Activated CD4-positive, alpha-beta T cell treated with anti-CD3 and anti-CD28 coated beads, Interleukin-2, Interleukin-6, amounts not matched to agents 100 ng/mL and 50 ng/mL, durations not matched to agents 16 hours and 8 hours (primary cell): ENCODE results near the gene SVOP.
"Not testable (repeated sequence)": the region's sequence is repeated elsewhere in the genome, so short reads cannot be mapped to it uniquely, and the experiment has no call there.

Experiments
- DNase-seq: peaks from one replicate; pipeline ENCODE4 v3.0.0-alpha.2; 2020

The SVOP gene

GRCh38 chr12:109028624-109029023 is 7.8 kb upstream of the SVOP start:
- not testable (repeated sequence) for DNase-seq

- no peak for DNase-seq
Measured at GRCh38 chr12:109027767-109028166, 6.9 kb upstream of the SVOP start.

GRCh38 chr12:109020146-109020795 is 597 bp downstream of the SVOP start:
- no peak for DNase-seq

- no peak for DNase-seq
Measured at GRCh38 chr12:109018296-109018695, 2.6 kb downstream of the SVOP start.

GRCh38 chr12:109016978-109017377 is 3.9 kb downstream of the SVOP start:
- DNase-seq = no peak

GRCh38 chr12:109016016-109016415 is 4.9 kb downstream of the SVOP start:
- DNase-seq = no peak

- DNase-seq = no peak
Measured at GRCh38 chr12:109014984-109015765, 5.7 kb downstream of the SVOP start.

- DNase-seq = no peak
Measured at GRCh38 chr12:109010259-109010658, 10.6 kb downstream of the SVOP start.

- no peak for DNase-seq
Measured at GRCh38 chr12:109009766-109010165, 11.1 kb downstream of the SVOP start.

GRCh38 chr12:109004017-109004416 is 16.9 kb downstream of the SVOP start:
- DNase-seq = no peak

- DNase-seq = no peak
Measured at GRCh38 chr12:108996320-108996719, 24.5 kb downstream of the SVOP start.

GRCh38 chr12:108995370-108995992 is 25.4 kb downstream of the SVOP start:
- no peak for DNase-seq

- not testable (repeated sequence) for DNase-seq
Measured at GRCh38 chr12:108990103-108990502, 30.8 kb downstream of the SVOP start.

GRCh38 chr12:108989376-108989775 is 31.5 kb downstream of the SVOP start:
- no peak for DNase-seq

- DNase-seq = no peak
Measured at GRCh38 chr12:108985750-108986149, 35.1 kb downstream of the SVOP start.

- DNase-seq = no peak
Measured at GRCh38 chr12:108983227-108983626, 37.6 kb downstream of the SVOP start.

- DNase-seq = no peak
Measured at GRCh38 chr12:108982621-108983219, 38.1 kb downstream of the SVOP start.

GRCh38 chr12:108981835-108982234 is 39.0 kb downstream of the SVOP start:
- no peak for DNase-seq

- DNase-seq = no peak
Measured at GRCh38 chr12:108980831-108981618, 39.8 kb downstream of the SVOP start.

- no peak for DNase-seq
Measured at GRCh38 chr12:108977360-108977759, 43.5 kb downstream of the SVOP start.

GRCh38 chr12:108975024-108975593 is 45.8 kb downstream of the SVOP start:
- DNase-seq = no peak

- no peak for DNase-seq
Measured at GRCh38 chr12:108973629-108974152, 47.2 kb downstream of the SVOP start.
